Measurements from ENCODE around the gene SLC22A31.

- TF ChIP-seq CTCF (conservative IDR thresholded peaks at IDR 0.05; ENCODE audit: low read depth in 2 of 2): no peak
- no peak for TF ChIP-seq ETS1 (IDR thresholded peaks at IDR 0.05)
- no peak for TF ChIP-seq EZH2phosphoT487 (IDR thresholded peaks at IDR 0.05; ENCODE audit: unreplicated experiment)
- no peak for TF ChIP-seq POLR2AphosphoS5 (IDR thresholded peaks at IDR 0.05; ENCODE audit: low read depth)
- TF ChIP-seq REST (IDR thresholded peaks at IDR 0.05; ENCODE audit: unreplicated experiment): no peak
- TF ChIP-seq CREB1 (CRISPR knock-in tag; IDR thresholded peaks at IDR 0.05; ENCODE audit: low read depth): no peak
- no peak for TF ChIP-seq EZH2 (IDR thresholded peaks at IDR 0.05; ENCODE audit: low read depth, unreplicated experiment)
- TF ChIP-seq ZNF114 (CRISPR knock-in tag; IDR thresholded peaks at IDR 0.05): no peak
- no peak for TF ChIP-seq JUNB (IDR thresholded peaks at IDR 0.05; ENCODE audit: unreplicated experiment)
- no peak for TF ChIP-seq ZNF331 (CRISPR knock-in tag; IDR thresholded peaks at IDR 0.05; ENCODE audit: low read depth)
- no peak for TF ChIP-seq NANOG (IDR thresholded peaks at IDR 0.05; ENCODE audit: borderline replicate concordance)
- TF ChIP-seq ZNF462 (CRISPR knock-in tag; IDR thresholded peaks at IDR 0.05): no peak
- no peak for TF ChIP-seq STAT1 (IDR thresholded peaks at IDR 0.05; ENCODE audit: unreplicated experiment)
Measured at GRCh38 chr16:89172528-89173173, 27.7 kb downstream of the SLC22A31 start.

Data from GM23338 (cell line).